Umbilical cord (tissue), 2 donors: Measurements from ENCODE around the gene DHX38. TPM values are rescaled to one million over a fixed set of nuclear protein-coding genes. Genes with fewer than 3 reads are reported as not detected.

Experiments
- DNase-seq: peaks from one replicate; pipeline ENCODE4 v3.0.0-alpha.2; 2015; ENCODE audit warnings: low spot score
- total RNA-seq: library from RNA; depleted of rRNA; stranded (reverse); fragments of >200 nt; gene quantifications from one replicate; pipeline ENCODE4 v1.2.3, GENCODE V29; 2014; ENCODE audit warnings: low replicate concordance; ENCODE audit not compliant: insufficient read depth

The DHX38 gene
- total RNA-seq, 1 donor from 2014 or later = 63.6 TPM

- no peak for DNase-seq
Measured at GRCh38 chr16:72120026-72120425, 26.4 kb downstream of the DHX38 start.

- DNase-seq = no peak
Measured at GRCh38 chr16:72122308-72122707, 28.7 kb downstream of the DHX38 start.

GRCh38 chr16:72122916-72123315, 29.3 kb downstream of the DHX38 start:
- no peak for DNase-seq

- DNase-seq = no peak
Measured at GRCh38 chr16:72123426-72123825, 29.8 kb downstream of the DHX38 start.

GRCh38 chr16:72124148-72124547, 30.5 kb downstream of the DHX38 start:
- no peak for DNase-seq

- peak; percentile 79 for DNase-seq
Measured at GRCh38 chr16:72124761-72125634, 31.4 kb downstream of the DHX38 start.

- DNase-seq = no peak
Measured at GRCh38 chr16:72125635-72126428, 32.2 kb downstream of the DHX38 start.

- no peak for DNase-seq
Measured at GRCh38 chr16:72126429-72126765, 32.8 kb downstream of the DHX38 start.

- no peak for DNase-seq
Measured at GRCh38 chr16:72128701-72129100, 35.1 kb downstream of the DHX38 start.

GRCh38 chr16:72129976-72130656, 36.5 kb downstream of the DHX38 start:
- no peak for DNase-seq

- peak; percentile 18 for DNase-seq
Measured at GRCh38 chr16:72131036-72131435, 37.4 kb downstream of the DHX38 start.

- DNase-seq = no peak
Measured at GRCh38 chr16:72132726-72133125, 39.1 kb downstream of the DHX38 start.

- DNase-seq = no peak
Measured at GRCh38 chr16:72134507-72134906, 40.9 kb downstream of the DHX38 start.

- DNase-seq = no peak
Measured at GRCh38 chr16:72137380-72138063, 43.9 kb downstream of the DHX38 start.

GRCh38 chr16:72138064-72138572, 44.5 kb downstream of the DHX38 start:
- DNase-seq = no peak

- DNase-seq = no peak
Measured at GRCh38 chr16:72139908-72140307, 46.3 kb downstream of the DHX38 start.

- no peak for DNase-seq
Measured at GRCh38 chr16:72142476-72142875, 48.8 kb downstream of the DHX38 start.

GRCh38 chr16:72149676-72150464, 56.2 kb downstream of the DHX38 start:
- no peak for DNase-seq

GRCh38 chr16:72159386-72159785, 65.7 kb downstream of the DHX38 start:
- peak; percentile 93 for DNase-seq

- no peak for DNase-seq
Measured at GRCh38 chr16:72159801-72160200, 66.2 kb downstream of the DHX38 start.
